Daoy (cell line): ENCODE measurements around the gene LEMD2. TPM values are rescaled to one million over a fixed set of nuclear protein-coding genes. Genes with fewer than 3 reads are reported as not detected.

Experiments used
- DNase-seq: peaks from one replicate; pipeline ENCODE4 v3.0.0-alpha.2; 2015; ENCODE audit warnings: low read depth
- total RNA-seq: library from RNA; depleted of rRNA; stranded (reverse); fragments of >200 nt; shearing (Covaris generic); gene quantifications from 2 replicates; pipeline ENCODE4 v1.2.3, GENCODE V29; 2014

The LEMD2 gene
- total RNA-seq, 1 experiment from 2014 or later: 71.0 TPM

- no peak for DNase-seq
Observed at GRCh38 chr6:33738153-33738552, 50.8 kb downstream of the LEMD2 start.

GRCh38 chr6:33737267-33738026 lies 51.5 kb downstream of the LEMD2 start:
- no peak for DNase-seq

- DNase-seq: no peak
Observed at GRCh38 chr6:33735216-33735615, 53.7 kb downstream of the LEMD2 start.

- DNase-seq: no peak
Observed at GRCh38 chr6:33733709-33734007, 55.3 kb downstream of the LEMD2 start.

GRCh38 chr6:33732817-33733708 lies 55.9 kb downstream of the LEMD2 start:
- no peak for DNase-seq

- no peak for DNase-seq
Observed at GRCh38 chr6:33732385-33732784, 56.5 kb downstream of the LEMD2 start.

- DNase-seq: no peak
Observed at GRCh38 chr6:33731751-33732282, 57.1 kb downstream of the LEMD2 start.

GRCh38 chr6:33731035-33731434 lies 57.9 kb downstream of the LEMD2 start:
- DNase-seq: no peak

GRCh38 chr6:33730611-33731010 lies 58.3 kb downstream of the LEMD2 start:
- no peak for DNase-seq

- DNase-seq: no peak
Observed at GRCh38 chr6:33729059-33729458, 59.9 kb downstream of the LEMD2 start.

GRCh38 chr6:33728438-33728837 lies 60.5 kb downstream of the LEMD2 start:
- DNase-seq: no peak

GRCh38 chr6:33727932-33728331 lies 61.0 kb downstream of the LEMD2 start:
- DNase-seq: no peak

- no peak for DNase-seq
Observed at GRCh38 chr6:33727126-33727525, 61.8 kb downstream of the LEMD2 start.

- DNase-seq: no peak
Observed at GRCh38 chr6:33726696-33727095, 62.2 kb downstream of the LEMD2 start.

GRCh38 chr6:33725891-33726673 lies 62.8 kb downstream of the LEMD2 start:
- DNase-seq: no peak

GRCh38 chr6:33725222-33725621 lies 63.7 kb downstream of the LEMD2 start:
- no peak for DNase-seq

- no peak for DNase-seq
Observed at GRCh38 chr6:33724102-33725023, 64.6 kb downstream of the LEMD2 start.

GRCh38 chr6:33723371-33724085 lies 65.4 kb downstream of the LEMD2 start:
- DNase-seq: no peak

GRCh38 chr6:33722103-33722623 lies 66.8 kb downstream of the LEMD2 start:
- no peak for DNase-seq

GRCh38 chr6:33721508-33721907 lies 67.4 kb downstream of the LEMD2 start:
- no peak for DNase-seq
